Stimulated activated CD8-positive, alpha-beta memory T cell treated with anti-CD3 and anti-CD28 coated beads, Interleukin-12 subunit alpha, Interleukin-12 subunit beta, amount 100 ng/mL, for 4 hours (primary cell): ENCODE measurements around the gene GP2.
"Not testable (repeated sequence)": the region's sequence is repeated elsewhere in the genome, so short reads cannot be mapped to it uniquely, and the experiment has no call there.

Experiments used
- DNase-seq: peaks from one replicate; pipeline ENCODE4 v3.0.0-alpha.2; 2020; ENCODE audit warnings: low read depth

The GP2 gene

DNA sequence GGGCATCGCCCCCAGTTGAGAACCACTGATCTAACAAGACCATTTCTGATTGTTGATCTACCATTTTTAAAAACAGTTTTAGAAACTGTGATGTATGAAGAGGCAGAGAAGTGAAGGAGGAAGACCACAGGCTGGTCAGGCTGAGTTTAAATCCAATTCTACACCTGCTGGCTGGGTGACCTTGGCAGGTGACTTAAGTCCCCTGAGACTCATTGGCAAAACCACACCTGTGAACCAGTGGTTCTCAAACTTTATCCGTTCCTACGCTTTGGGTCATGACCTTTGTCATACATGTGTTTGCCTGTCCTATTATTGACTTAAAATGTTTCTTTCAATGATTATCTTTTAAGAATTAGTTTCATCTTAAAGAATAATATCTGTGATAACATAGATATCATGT lies 2.3 kb downstream of the GP2 start:
- no peak for DNase-seq

DNA sequence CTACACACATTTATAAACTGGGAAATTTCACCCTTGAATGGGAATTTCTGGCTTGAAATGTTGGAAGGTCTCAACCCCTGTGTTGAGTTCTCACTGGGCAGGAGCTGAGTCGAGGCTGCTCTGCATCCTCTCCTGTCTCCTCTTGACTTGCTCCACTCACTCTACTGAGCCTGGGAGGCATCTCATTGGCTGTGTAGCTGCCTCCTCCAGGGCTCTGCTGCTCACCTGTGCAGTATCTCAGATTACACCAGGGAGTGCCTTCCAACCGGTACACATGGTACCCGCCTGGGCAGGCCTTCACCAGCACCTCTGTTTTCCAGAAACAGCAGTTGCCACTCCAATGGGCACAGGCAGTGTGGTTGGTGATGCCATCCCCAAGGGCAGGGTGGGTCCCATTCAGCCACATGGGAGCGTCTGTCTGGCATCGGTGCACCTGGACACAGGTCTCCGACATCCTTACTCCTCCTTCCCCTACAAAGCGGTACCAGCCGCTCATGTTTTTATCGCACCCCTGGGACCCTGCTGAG lies 3.7 kb downstream of the GP2 start:
- DNase-seq, result no peak

- no peak for DNase-seq
Measured at GRCh38 chr16:20322696-20323095, 4.6 kb downstream of the GP2 start.

DNA sequence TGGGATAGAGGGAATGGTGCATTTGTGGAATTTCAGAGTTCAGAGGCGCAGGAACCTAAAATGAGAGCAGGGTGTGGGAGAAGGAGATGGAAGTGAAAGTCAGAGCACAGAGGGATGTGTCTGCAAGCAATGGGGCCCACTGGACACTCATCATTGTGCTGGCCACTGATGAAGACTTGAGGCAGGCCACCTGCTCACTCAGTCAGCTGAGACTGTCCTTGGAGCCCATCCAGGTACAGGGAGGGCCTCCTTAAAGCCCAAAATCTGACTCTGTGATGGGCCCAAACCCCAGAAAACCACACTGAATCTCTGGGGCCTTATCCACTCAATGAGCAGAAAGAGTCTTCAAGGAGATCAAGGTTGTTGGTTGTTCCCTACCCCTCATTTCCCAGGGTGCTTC lies 5.6 kb downstream of the GP2 start:
- no peak for DNase-seq

GRCh38 chr16:20321051-20321450 lies 6.3 kb downstream of the GP2 start:
- not testable (repeated sequence) for DNase-seq

DNA sequence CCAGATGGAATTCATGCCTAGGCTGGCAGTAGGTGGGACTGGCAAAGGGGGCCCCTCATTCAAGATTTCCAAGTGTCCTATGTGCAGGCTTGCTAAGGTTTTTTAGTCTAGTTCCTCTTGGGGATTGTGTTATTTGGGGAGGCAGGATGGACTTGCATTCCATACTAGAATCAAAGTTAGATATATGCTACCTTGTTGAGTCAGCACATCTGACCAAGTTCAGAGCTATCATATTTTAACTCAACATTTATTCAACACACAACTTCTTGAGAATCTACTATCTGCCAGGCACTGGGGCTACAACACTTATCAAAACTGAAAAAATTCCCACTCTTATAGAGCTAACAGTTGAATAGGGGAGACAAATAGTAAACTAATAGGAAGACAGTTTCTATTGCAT lies 6.7 kb downstream of the GP2 start:
- DNase-seq, result no peak

DNA sequence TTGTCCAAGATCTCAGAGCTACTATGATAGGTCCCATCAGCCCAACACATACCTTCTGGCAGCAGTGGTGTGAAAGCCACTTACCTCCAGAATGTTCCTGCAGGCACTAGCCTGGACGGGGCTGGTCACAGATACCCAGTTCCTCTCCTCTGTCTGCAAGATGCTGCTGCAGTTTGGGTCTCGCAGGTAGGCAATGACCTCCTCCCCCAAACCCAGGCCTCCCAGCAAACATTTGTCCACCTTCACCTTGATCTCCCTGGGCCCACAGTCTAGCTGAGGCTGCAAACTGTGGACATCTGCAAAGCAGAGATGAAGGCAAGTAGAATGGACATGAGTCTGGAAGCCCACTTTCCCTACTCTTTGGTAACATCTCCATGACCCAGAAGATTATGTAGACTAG lies 7.1 kb downstream of the GP2 start:
- no peak for DNase-seq

- DNase-seq, result no peak
Measured at GRCh38 chr16:20319406-20319805, 7.9 kb downstream of the GP2 start.

GRCh38 chr16:20318437-20318836 lies 8.9 kb downstream of the GP2 start:
- no peak for DNase-seq

- no peak for DNase-seq
Measured at GRCh38 chr16:20318006-20318405, 9.3 kb downstream of the GP2 start.

DNA sequence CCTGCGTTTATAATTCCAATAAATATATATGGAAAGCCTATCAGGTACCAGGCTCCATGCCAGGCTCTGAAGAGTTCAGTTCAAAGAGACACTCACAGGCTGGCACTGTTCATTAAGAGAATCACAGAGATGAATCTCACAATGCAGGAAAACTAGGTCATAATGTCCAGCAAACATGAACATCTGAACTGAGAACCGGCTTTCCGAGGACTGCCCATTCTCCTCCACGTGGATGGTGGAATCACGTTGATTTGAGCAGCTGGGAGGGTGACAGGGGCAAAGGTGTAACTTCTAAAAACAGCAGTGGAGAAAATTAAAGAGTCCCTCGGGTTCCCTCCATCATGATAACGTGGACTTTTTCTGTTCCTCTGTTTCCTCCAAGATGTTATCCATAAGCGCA lies 10.2 kb downstream of the GP2 start:
- DNase-seq, result no peak

GRCh38 chr16:20316715-20317114 lies 10.6 kb downstream of the GP2 start:
- DNase-seq, result no peak

GRCh38 chr16:20315764-20316163 lies 11.5 kb downstream of the GP2 start:
- no peak for DNase-seq

- DNase-seq, result no peak
Measured at GRCh38 chr16:20314575-20314974, 12.7 kb downstream of the GP2 start.

- no peak for DNase-seq
Measured at GRCh38 chr16:20313741-20314140, 13.6 kb downstream of the GP2 start.

- not testable (repeated sequence) for DNase-seq
Measured at GRCh38 chr16:20312536-20313095, 14.7 kb downstream of the GP2 start.

DNA sequence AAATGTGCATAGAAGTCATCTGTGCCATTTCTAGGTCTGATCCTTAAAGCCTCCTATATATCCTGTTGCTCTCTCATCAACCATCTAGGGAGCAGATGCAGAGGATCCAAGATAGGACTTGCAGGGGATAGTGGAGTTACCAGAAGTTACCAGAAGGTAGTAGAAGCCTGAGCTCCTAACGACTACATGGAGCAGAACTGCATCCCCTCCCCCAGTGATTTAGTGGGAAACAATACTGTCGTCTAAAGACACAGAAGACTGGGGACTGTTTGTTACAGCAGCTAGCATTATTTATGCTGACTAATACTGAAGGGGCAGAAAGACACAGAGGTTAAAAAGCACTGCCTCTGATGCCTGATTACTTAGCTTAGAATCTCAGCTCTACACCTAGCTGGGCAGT lies 15.8 kb downstream of the GP2 start:
- no peak for DNase-seq

GRCh38 chr16:20310421-20311395 lies 16.6 kb downstream of the GP2 start:
- no peak for DNase-seq

- no peak for DNase-seq
Measured at GRCh38 chr16:20309786-20310185, 17.5 kb downstream of the GP2 start.

DNA sequence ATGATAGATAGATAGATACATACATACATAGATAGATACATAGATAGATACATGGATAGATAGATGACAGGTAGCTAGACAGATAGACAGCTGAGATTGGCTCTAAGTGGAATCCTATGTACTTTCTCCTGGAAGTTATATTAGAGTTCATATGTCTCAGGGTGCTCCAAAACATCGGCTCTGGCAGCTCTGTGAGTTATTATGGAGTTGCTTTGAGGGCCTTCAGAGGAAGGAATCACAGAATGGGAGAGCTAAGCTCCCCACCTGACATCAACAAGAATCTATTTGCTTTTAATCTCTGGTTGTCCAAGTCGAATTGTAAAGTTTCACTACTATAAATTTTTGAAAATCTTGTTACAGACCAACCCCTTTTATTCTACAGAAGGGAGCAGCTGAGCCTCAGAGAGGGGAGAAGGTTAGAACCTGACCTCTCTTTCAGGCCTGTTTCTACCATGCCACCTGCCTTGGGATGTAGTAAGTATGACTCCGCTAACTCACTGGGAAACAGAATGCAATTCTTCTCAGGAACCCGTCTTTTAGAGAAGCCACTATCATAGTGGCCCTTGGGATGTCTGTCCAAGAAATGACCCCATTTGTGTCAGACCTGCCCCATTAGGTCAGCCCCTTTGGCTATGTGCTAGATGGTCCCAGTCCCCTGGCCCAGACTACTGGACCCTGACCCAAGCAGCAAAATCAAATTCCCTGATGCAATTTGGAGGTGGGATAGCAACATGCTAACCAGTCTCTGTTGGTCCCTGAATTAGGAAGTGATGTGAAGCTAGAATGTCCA lies 18.3 kb downstream of the GP2 start:
- DNase-seq, result no peak

DNA sequence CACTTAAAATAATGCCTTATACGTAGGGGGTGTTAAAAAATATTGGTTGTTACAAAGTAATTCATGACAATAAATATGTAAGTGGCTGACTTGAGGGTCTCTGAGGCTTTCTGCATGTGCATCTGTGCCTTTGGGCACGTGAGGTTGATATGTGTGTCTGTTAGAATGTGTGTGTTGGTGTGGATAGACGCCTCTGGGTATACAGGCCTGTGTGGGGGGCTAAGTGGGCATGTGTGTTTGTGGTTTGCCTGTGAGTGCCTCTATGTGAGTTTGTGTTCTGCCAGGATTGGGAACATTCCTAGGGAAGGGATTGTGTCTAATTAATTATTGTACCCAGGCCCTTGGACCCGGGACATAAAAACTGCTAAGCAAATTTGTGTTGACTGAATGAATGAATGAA lies 19.0 kb downstream of the GP2 start:
- no peak for DNase-seq

DNA sequence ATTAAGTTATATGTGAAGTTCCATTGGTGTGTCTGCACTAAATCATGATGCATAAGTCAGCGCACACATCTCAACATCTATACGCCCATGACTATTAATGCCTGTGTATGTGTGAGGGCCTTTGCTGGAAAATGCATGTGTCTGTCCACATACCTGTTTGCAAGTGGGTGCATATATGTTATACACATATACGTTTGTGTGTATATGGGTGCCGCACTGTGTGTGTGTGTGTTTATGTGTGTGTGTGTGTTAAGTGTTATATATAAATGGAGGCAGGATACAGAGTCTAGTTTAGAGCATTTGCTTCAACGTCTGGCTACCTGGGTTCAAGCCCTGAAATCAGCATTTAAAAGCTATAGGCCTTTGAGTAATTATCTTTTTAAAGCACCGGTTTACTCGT lies 19.5 kb downstream of the GP2 start:
- no peak for DNase-seq

DNA sequence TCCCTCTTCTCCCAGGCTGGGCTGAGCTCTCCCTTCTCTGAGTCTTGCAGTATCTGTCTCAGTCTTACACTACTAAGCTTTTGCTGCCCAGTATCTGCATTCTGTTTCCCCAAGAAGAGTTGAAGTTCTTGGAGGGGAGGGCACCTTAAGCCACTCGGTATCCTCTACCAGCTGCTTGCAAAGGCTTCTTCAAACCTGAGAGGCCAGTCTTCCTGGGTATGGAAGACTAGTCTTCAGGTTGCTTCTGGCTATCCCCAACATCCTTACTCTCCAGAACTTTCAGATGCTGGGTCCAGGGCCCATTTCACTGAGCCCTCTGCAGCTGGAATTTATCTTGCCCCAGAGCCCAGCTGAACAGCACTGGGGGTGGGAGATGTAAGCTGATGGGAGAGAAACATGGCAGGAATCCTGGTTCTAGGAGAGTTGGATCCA lies 20.1 kb downstream of the GP2 start:
- no peak for DNase-seq
